ENCODE data around the gene FZD4.

Gene FZD4

GRCh38 chr11:86926975-86927374, 28.2 kb downstream of the FZD4 start:
- Histone ChIP-seq H3K27ac (no peak overlapping the region), H3K36me3 (no peaks in the 10 kb centered on the region)
- intact Hi-C loops (cut with DNase I; ENCODE audit: low total_unique reads), result no loop called here

GRCh38 chr11:86923999-86924766, 31.0 kb downstream of the FZD4 start:
- Histone ChIP-seq H3K36me3 (no peaks in the 10 kb centered on the region), H3K27me3 (no peaks in the 10 kb centered on the region), H3K4me3 (no peak overlapping the region), H3K27ac (peak overlapping the region; percentile 45 to 51), H3K4me1 (peaks cover 0 to 59% (median 19%) of the 10 kb centered on the region in 4 donors), H3K9me3 (no peaks in the 10 kb centered on the region)
- no peak for TF ChIP-seq CTCF (IDR thresholded peaks at IDR 0.05)
- intact Hi-C loops (cut with DNase I; ENCODE audit: low total_unique reads), result no loop called here
- DNase-seq, result no peak

More at GRCh38 chr11:86926975-86927374, 28.2 kb downstream of the FZD4 start:
- DNase-seq, result no peak
- no peak overlapping the region for H3K4me3 ChIP-seq
- H3K4me1 ChIP-seq, result peaks cover 0 to 59% (median 17%) of the 10 kb centered on the region in 4 donors
- H3K27me3 ChIP-seq, result no peaks in the 10 kb centered on the region
- TF ChIP-seq CTCF (IDR thresholded peaks at IDR 0.05), result no peak
- no peaks in the 10 kb centered on the region for H3K9me3 ChIP-seq

- intact Hi-C loops (cut with DNase I; ENCODE audit: low total_unique reads), result no loop called here
- no peak for TF ChIP-seq CTCF (IDR thresholded peaks at IDR 0.05)
- no peaks in the 10 kb centered on the region for H3K9me3 ChIP-seq
- DNase-seq, result no peak
- H3K27ac ChIP-seq, result peak overlapping the region; percentile 30 to 51
- H3K4me1 ChIP-seq, result peaks cover 0 to 70% (median 34%) of the 10 kb centered on the region in 4 donors
- no peaks in the 10 kb centered on the region for H3K27me3 ChIP-seq
- no peak overlapping the region for H3K4me3 ChIP-seq
- no peaks in the 10 kb centered on the region for H3K36me3 ChIP-seq
Measured at GRCh38 chr11:86922225-86922624, 33.0 kb downstream of the FZD4 start.

- Histone ChIP-seq H3K9me3 (no peaks in the 10 kb centered on the region), H3K36me3 (no peaks in the 10 kb centered on the region), H3K4me1 (peaks cover 0 to 69% (median 41%) of the 10 kb centered on the region in 4 donors), H3K4me3 (no peak overlapping the region), H3K27ac (peak overlapping the region; percentile 65 to 72), H3K27me3 (no peaks in the 10 kb centered on the region)
- intact Hi-C loops (cut with DNase I; ENCODE audit: low total_unique reads), result loop anchor here (2.0 kb wide), 1 partner anchor 49 kb away; no protein-coding TSS in a partner anchor
- peak; percentile 62 to 71 for TF ChIP-seq CTCF (IDR thresholded peaks at IDR 0.05)
- DNase-seq, result peak in 1 of 2 donors; percentile 33
Measured at GRCh38 chr11:86919557-86920210, 35.5 kb downstream of the FZD4 start.

- Histone ChIP-seq H3K9me3 (no peaks in the 10 kb centered on the region), H3K36me3 (no peaks in the 10 kb centered on the region), H3K4me3 (no peak overlapping the region), H3K27ac (peak overlapping the region; percentile 65 to 72), H3K4me1 (peaks cover 0 to 69% (median 37%) of the 10 kb centered on the region in 4 donors), H3K27me3 (no peaks in the 10 kb centered on the region)
- intact Hi-C loops (cut with DNase I; ENCODE audit: low total_unique reads), result loop anchor here (2.0 kb wide), 1 partner anchor 48 kb away; no protein-coding TSS in a partner anchor
- no peak for TF ChIP-seq CTCF (IDR thresholded peaks at IDR 0.05)
- DNase-seq, result no peak
Measured at GRCh38 chr11:86918973-86919372, 36.2 kb downstream of the FZD4 start.
